Measurements from ENCODE around the gene SEC31B.

DNA sequence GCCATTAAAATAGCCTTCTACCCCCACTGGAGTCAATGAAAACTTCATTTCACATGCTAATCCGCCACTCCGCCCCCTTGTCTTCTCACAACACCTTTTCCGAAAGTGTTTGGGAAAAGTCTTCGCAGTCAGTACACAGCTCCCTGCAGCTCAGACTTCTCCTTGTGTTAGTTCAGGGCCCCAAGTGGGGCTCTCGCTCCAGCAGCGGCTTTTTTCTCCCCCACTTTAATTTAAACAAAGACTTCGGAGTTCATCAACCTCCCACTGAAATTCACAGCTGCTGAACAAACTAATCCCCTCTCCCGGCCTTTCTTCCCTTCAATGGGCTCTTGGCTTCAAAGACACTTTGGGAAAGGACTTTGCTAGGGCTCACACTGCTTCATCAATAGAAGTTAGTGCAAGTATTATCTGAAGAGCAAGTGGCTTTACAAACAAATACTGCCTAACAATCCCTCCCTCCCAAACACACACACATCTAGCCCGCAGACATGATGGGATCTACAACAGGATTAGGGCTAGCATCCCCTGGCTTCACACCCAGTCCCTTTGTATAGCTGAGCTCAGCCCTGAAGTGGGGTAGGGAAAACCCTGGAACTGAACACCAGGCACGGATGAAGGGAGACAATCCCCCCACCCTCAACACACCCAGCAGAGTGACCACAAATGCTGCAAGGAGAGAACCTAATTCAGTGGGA, 33.7 kb downstream of the SEC31B start:
- TF ChIP-seq, protein P1, sequence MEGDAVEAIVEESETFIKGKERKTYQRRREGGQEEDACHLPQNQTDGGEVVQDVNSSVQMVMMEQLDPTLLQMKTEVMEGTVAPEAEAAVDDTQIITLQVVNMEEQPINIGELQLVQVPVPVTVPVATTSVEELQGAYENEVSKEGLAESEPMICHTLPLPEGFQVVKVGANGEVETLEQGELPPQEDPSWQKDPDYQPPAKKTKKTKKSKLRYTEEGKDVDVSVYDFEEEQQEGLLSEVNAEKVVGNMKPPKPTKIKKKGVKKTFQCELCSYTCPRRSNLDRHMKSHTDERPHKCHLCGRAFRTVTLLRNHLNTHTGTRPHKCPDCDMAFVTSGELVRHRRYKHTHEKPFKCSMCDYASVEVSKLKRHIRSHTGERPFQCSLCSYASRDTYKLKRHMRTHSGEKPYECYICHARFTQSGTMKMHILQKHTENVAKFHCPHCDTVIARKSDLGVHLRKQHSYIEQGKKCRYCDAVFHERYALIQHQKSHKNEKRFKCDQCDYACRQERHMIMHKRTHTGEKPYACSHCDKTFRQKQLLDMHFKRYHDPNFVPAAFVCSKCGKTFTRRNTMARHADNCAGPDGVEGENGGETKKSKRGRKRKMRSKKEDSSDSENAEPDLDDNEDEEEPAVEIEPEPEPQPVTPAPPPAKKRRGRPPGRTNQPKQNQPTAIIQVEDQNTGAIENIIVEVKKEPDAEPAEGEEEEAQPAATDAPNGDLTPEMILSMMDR (IDR thresholded peaks at IDR 0.05), result no peak
- no peak for TF ChIP-seq POLR2A (IDR thresholded peaks at IDR 0.05)

Measured in testis (tissue), 2 donors.